H1 (cell line): Measurements from ENCODE around the gene SCN10A. TPM values are rescaled to one million over a fixed set of nuclear protein-coding genes. Genes with fewer than 3 reads are reported as not detected.

Source experiments
- ATF2 ChIP-seq: IDR thresholded peaks from 2 replicates; pipeline ENCODE4 v1.6.1; 2012; ENCODE audit warnings: low read length, inconsistent platforms
- BCL11A ChIP-seq, 2 experiments: IDR thresholded peaks; one replicate each; pipeline ENCODE4 v1.6.1; 2011; ENCODE audit warnings: low read depth in 2 of 2, low read length in 2 of 2, mild to moderate bottlenecking in 2 of 2
- CREB1 ChIP-seq: IDR thresholded peaks from 2 replicates; pipeline ENCODE4 v1.6.1; 2012; ENCODE audit warnings: inconsistent platforms
- FOSL1 ChIP-seq: IDR thresholded peaks from 2 replicates; pipeline ENCODE4 v1.6.1; 2011; ENCODE audit warnings: mild to moderate bottlenecking, low read depth, low read length, moderate library complexity; ENCODE audit not compliant: insufficient read depth
- HDAC2 ChIP-seq, 2 experiments: fragments of 300-600 bp in 1 of 2; sonication (generic) in 1 of 2; IDR thresholded peaks; 2 replicates each; pipeline ENCODE4 v1.6.1; 2011 to 2012; ENCODE audit warnings: low read depth in 2 of 2, low read length in 2 of 2, mild to moderate bottlenecking in 2 of 2, moderate library complexity in 2 of 2, borderline replicate concordance in 1 of 2, inconsistent platforms in 1 of 2
- polyA plus RNA-seq, 7 experiments: library from polyadenylated mRNA; depleted of rRNA in 3 of 7; stranded (reverse) in 5 of 7; unstranded in 2 of 7; fragments of >200 nt in 5 of 7; fragments of 200-250 nt in 2 of 7; gene quantifications; 1 replicate in 5 of 7; 2 replicates in 1 of 7; 4 replicates in 1 of 7; pipeline versions ENCODE4 v1.2.1 to v1.2.3, GENCODE V29; 2011 to 2013; ENCODE audit warnings: missing spikeins in 2 of 7, mixed read lengths in 2 of 7
- total RNA-seq: library from RNA; stranded (reverse); fragmentation: NEBNext Ultra II Directional; extraction: Animal tissue kit (Norgen Biotek cat#: 25700); gene quantifications from 2 replicates; pipeline ENCODE4 v1.2.1, GENCODE V29; 2021

The SCN10A gene
- total and polyA plus RNA-seq, 2 of the 8 experiments (the other 6 are each of a cell fraction or from before 2014, with no cell fraction given): not detected

DNA sequence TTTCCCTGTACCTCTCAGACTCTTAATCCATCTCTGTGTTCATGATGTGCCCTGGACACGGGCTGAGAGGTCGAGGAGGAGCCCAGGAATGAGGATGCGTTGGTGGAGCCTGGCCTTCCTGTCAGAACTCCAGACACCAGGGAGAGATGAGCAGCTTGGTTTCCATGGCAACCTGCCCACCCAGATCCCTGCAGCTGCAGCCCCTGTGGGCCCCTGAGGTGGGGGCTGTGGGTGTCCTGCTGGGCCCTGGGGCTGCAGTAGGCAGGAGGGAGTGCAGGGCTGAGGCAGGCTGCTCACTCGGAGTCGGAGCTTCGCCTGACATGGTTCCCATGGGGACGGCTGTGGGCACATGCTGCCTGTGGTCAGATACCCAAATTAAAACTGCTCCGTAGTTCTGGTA lies 7.7 kb upstream of the SCN10A start (continued):
- TF ChIP-seq FOSL1 (no peak), CREB1 (no peak), HDAC2 (IDR thresholded peaks at IDR 0.05; ENCODE audit: borderline replicate concordance in 1 of 2, low read depth in 2 of 2, low read length in 2 of 2) (no peak), ATF2 (no peak), BCL11A (IDR thresholded peaks at IDR 0.05; ENCODE audit: low read depth in 2 of 2, low read length in 2 of 2) (no peak)
